HG03039 (cell line): Measurements from ENCODE around the gene INMT.

Source experiments
- ATAC-seq: cut with Tn5 transposase; IDR thresholded peaks from one replicate; pipeline ENCODE4 v1.9.1; 2021; ENCODE audit warnings: mild to moderate bottlenecking, moderate library complexity; ENCODE audit not compliant: unreplicated experiment

Gene INMT

DNA sequence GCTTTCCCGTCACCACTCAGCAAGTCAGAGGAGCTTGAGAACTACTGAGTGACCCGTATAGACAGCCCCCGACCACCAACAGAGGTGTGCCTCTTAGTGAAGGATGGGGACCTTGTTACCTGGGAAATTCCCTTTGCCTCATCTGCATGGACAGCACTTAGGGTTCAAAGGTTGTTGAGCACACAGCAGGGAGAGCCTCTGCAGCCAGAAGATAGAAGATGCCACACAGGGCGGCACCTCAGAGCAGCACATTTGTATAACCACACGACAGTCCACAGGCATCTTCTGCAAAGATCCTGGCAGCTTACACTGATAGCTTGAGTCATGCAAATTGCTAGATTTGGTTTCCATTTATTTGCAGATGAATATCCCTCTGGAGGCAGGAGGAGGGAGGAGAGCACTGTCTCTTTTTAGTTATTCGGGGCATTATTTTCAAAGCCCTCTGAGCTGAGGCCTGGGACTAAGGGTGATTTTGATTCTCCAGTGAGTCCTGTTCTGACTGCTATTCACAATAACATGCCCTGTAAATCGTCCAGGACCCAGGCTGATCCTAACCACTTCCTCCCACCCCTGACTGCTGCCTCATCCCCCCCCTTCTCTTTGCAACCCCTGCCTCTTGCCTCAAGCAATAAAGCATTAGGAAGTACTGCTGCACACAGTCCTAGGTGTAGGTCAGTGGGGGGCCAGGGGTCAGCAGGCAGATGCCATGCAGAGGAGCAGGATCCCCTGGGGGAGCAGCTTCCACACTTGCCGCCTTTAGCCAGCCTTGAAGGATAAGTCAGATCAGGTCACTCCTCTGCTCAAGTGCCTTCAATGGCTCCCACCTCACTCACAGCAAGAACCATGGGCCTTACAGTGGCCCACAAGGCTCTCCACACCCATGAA is 24.6 kb upstream of the INMT start:
- ATAC-seq: no peak

DNA sequence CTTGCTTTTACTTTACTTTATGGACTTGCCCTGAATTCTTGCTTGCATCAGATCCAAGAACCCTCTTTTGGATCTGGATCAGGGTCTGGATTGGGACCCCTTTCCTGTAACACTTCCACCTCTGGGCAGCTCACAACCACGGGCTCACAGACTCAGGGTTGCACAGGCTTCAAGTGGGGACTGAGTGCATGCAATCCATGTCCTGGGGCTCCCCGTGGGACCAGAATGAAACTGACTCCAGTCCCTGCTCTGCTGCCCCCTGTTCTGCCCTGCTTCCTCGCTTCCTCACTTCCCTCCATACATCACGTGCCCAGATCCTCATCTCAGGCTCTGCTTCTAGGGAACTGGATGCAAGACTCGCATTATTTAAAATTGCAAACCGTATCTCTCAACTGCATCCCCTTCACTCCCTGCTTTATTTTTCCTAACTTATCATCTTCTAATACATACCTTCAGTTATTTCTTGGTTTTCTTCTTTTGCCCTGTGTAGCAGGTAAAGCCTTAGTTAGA is 23.3 kb upstream of the INMT start:
- no peak for ATAC-seq

DNA sequence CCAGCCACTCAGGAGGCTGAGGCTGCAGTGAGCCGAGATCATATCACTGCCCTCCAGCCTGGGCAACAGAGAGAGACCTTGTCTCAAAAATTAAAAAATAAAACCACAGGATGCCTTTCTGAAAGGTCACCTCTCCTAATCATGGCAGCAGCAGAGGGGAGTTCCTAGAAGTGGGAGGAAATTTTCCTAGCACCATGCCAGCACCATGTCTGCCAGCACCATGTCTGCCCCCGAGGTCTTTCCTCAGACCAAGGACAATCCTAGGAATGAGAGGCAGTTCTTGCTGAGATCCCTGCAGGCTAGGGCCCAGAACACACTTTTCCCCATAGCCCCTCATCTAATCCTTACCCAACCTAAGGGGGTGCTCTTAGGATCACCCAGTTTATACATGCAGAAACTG is 22.3 kb upstream of the INMT start:
- ATAC-seq: no peak

DNA sequence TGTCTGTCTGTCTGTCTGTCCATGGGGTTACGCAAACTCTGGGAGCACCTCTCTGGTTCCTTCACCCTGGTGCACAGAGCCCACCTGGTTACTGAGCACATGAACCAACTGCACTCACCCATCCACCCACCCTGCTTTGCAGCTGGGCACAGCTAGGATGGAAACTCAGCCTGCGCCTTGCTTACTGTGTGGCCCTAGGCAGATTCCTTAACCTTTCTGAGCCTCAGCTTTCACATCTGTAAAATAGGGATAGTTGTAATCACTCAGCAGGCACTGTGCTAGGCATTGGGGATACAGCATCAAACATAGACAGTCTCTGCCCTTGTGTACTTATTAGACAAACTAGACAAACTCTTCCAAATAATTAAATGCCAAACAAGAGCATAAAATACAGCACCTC is 21.8 kb upstream of the INMT start:
- ATAC-seq: no peak

DNA sequence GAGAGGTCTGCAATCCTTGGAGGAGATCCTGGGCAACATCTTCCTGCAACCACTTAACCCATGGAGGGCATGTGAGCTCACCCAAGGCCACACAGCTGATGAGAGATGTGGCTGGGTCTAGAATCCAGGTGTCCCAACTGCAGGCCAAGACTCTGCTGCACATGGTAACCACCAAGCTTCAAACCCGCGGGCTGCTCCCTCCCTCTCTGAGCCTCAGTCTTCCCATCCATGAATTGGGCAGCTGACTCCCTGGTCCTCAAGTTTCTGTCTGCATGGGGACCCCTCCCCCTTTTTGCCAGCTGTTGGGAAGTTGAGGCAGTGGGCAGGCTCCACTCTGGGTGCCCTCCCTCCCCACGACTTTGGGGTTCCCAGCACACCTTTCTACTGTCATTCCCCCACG is 20.9 kb upstream of the INMT start:
- ATAC-seq: no peak

DNA sequence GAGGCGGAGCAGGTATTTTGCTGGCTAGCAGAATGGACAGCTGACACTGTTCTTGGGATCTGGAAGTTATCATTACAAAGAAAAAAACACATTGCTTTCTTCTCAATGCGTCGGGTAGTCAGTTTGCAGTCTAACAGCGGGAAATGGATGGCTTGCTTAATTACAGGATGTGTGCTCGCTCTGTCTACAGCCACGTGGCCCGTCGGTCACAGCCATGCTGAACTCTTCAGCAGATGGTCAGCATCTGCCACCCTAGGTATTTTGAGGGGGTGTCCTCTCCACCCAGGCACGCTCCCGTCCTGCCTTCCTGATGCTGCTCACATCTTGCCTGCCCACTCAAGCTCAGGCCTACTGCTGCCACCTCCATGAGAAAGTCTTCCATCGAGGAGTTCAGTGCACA is 20.4 kb upstream of the INMT start:
- no peak for ATAC-seq

DNA sequence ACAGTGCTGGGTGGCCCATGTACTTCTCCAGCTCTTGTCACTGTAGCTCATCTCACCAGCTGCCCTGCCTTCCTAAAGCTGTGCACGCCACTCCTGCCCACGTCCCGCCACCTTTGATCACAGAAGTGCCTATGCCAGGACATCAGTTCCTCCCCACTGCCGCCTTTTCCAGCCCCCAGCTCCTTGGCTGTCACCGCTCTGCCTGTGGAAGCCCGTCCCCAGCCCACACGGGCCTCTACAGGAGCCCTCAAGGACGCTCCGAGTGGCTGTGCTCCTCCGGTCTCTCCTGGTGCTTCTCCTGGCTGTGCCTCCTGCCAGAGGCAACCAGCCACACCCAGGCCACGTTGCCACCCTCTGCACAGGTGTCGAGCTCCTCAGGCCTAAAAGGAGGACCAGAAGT is 19.3 kb upstream of the INMT start:
- no peak for ATAC-seq

DNA sequence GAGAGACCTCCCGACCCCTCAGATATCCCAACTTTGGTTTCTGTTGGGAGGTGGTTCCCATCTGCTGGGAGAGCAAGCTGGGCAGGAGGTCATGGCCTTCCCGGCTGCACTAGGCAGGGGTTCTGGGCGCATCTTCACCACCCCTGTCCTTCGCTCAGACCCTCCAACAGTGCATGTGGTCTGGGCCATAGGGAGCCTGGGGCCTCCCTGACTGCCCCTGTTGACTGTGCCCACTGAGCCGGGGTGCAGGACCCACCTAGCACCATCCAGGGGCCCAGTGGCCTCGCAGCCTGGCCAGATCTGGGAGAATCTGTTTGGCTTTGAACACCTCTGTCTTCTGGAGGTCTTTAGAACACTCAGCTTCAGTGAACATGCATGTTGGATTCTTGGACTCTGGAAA is 18.7 kb upstream of the INMT start:
- ATAC-seq: no peak

DNA sequence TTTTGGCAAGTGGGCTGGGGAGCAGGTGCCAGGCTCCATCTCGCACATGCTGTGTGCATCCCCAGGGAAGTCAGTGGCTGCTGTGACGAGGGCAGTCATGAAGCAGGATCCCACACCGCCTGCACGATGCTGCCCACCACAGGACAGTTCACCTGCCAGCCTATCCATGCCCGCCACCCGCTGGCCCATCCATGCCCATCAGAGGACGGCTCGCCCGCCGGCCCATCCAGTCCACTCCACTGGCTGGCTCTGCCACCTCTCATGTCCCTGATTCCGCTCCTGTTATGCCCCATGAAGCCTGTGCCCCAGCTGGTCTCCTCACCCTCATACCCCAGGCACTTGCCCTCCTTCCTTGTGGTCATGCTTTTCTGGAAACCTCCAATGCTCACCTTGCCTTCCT is 18.2 kb upstream of the INMT start:
- no peak for ATAC-seq

DNA sequence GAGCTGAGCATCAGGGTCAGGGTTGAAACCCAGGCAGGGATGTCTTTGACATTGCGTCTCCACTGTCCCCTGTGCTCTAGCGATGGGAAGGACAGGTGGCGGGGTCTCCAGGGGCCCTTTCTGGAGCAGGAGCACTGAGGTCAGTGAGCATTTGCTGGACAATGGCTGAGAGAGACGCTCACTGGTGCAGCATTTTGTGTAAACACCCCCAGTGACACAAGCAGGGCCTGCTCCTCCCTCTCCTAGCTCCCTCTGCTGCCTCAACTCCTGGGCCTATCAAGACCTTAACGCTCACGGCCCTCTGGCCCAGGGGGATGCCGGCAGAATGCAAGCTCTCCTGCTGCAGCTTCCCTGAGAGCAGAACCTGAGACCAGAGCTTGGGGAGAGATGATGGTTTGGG is 17.4 kb upstream of the INMT start:
- ATAC-seq: no peak

DNA sequence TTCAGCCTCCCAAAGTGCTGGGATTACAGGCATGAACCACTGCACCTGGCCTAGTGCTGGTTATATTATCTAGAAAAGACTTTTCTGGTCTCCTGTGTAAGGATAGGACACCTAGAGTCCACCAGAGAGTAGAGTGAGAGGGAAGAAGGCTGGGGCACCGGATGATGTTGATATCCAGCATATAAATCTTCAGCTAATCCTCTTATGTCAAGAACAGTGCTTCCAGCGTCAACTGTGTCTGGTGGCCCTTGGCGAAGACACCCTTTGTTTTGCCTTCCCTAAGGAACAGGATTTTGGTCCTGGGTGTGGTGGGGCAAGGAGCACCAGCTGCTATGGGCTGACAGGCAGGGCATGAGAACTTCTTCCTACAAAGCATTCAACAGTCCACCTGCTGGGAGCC is 16.3 kb upstream of the INMT start:
- no peak for ATAC-seq

DNA sequence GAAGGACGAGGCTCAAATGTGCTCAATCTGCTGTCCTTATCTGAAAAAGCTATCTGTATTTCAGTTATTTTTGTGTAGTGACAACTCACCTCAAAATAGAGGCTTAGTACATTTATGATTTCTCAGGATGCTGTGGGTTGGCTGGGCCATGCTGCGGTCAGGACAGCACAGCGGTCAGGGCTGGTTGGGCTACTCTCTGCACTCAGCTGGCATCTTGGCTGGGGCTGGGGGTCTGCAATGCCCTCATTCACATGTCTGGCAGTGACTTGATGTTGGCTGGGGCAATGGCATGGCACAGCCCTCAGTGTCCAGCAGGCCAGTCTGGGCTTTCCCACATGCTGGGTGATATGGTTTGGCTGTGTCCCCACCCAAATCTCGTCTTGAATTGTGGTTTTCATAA is 15.6 kb upstream of the INMT start:
- no peak for ATAC-seq

DNA sequence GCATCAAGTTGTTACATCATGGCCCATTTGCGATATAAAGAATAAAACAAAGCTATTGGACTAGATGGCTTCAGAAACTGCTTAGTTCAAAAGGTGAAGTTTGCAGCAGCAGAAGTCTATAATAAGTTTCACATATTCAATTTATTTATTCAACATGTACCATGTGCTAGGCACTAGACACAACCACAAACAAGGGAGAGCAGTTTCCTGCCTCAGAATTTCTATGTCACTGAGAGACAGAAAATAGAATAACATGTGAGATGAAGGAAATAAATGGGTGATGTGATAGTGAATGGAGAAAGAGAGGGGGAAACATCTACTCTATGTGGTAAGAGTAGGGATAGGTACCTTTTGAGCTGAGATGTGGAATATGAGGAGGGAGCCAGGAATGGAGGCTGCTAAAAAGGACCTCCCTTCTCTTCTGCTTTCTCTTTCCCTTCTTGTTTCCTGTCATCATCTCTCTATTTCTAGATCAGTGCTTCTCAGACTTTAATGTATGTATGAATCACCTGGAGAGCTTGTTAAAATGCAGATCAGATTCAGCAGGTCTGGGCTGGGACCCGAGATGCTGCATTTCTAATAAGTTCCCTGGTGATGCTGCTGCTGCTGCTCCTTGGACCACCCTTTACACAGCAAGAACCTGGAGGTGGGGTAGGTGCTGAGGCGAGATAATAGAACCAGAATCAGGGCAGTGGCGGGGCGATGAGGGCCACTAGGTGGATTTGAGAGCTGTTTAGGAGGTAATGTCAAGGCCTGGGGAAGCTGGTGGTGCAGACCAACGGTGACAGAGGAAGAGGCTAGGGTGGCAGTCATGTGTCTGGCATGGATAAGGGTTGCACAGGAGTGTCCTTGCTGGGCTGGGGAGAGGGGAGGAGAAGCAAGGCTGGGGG is 13.7 kb upstream of the INMT start:
- no peak for ATAC-seq

DNA sequence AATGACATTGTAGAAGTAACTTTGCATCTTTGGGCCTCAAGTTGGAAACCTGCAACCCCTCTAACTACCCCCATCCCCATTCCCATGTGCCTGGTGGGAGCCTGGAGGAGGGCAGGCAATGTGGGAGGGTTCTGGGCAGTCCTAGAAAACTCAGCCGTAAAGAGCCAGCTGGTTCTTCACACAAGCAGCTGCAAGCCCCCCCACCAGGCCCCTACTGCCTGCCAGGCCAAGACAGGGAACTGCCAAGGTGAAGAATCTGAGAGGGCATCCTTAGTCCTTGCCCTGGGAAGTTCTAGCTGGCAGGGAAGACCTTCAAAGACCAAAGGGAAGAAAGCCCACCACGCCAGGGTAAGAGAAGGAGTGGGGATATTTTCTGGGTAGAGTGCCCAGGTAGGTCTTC is 12.2 kb upstream of the INMT start:
- ATAC-seq: no peak

DNA sequence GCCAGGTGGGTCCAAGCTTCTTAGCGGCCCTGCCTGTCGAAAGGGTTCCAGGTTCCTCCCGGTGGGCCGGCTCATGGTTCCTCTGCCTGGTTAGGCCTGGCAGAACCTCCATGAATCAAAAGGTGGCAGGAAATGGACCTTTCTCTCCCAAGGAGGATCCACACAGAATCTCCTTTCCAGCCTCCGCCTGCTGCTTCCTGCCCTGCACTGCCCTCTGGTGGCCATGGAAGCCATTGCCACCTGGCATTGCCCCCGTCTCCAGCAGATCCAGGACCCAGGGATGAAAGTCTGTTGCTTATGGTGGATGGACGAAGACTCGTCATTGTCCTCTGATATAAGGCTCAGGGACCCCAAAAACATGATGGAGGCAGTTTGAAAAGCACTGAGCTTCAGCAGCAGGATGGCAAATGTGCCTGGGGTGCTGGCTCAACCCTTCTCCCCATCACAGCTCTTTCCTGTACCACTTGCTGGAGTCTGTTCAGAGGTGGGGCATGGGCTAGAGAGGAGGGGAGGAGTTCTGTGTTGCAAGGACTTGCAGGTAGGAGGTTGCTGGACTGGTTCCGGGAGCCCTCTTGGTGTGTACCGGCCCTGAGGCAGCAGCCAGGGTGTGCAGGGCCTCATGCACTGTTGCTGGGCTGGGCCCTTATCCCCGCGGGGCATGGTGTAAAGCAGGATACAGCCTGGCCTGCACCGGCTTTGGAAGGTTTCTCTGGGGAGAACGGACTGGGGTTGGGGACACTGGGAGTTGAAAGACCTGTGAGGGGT is 11.3 kb upstream of the INMT start:
- peak; percentile 46 for ATAC-seq

DNA sequence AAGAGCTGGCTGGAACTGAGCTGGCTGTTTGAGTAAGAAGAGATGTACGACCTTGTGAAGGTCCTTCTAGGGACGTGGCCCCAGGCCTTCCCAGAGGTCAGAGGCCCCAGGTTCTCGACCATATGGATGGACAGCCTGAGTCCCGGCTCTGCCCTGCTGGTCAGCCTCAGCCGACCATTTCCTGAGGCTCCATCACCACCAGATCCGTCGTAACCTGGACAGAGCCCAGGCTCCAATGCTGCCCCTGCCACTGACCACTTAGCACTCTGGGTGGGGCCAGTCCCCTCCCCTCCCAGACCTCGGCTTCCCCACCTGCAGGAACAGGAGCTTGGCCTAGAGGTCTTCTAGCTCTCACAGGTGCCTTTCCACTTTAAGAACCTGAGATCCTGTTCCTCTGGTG is 10.6 kb upstream of the INMT start:
- ATAC-seq: no peak

DNA sequence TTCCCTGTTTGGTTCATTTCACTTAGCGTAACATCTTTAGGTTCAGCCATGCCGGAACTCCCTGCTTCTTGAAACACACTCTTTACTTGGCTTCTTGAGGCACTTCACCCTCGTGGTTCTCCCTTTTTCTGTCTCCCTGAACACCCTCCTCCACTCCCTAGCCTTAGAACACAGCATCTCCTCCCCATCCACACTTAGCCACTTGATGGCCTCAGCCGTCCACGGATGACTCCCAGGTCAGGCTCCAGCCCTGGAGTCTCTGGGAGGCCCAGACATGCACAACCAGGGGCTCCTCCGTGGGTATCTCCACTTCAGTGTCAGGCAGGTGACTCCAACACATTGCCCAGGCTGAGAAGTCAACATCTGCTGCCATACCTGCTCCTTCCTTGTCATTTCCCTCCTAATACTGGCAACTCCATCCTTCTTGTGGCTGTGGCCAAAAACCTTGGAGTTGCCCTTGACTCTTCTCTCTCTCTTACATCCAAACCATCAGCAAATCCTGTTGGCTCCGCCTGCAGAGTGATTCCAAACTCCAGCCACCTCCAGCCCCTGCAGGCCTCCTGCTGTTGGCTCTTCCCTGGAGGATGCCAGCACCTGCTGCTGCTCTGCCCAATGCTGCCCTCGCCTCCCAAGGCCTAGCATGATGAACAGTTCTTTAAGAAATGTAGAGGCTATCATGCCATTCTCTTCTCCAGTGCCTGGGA is 8.4 kb upstream of the INMT start:
- ATAC-seq: no peak

DNA sequence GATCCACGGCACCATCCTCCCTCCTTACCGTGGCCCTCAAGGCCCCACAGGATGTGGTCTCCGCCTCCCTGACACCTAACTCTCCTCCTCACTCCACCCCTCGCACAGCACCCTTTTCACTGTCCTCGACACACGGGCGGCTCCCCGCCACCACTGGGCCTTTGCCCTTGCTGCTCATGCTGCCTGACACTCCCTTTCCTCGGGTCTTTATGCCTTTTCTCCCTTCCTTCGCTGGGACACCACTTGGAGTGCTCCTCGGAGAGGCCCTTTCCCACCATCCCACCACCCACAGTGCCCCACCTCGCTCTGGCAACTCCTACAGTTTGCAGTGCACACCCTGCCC is 7.9 kb upstream of the INMT start:
- ATAC-seq: no peak

DNA sequence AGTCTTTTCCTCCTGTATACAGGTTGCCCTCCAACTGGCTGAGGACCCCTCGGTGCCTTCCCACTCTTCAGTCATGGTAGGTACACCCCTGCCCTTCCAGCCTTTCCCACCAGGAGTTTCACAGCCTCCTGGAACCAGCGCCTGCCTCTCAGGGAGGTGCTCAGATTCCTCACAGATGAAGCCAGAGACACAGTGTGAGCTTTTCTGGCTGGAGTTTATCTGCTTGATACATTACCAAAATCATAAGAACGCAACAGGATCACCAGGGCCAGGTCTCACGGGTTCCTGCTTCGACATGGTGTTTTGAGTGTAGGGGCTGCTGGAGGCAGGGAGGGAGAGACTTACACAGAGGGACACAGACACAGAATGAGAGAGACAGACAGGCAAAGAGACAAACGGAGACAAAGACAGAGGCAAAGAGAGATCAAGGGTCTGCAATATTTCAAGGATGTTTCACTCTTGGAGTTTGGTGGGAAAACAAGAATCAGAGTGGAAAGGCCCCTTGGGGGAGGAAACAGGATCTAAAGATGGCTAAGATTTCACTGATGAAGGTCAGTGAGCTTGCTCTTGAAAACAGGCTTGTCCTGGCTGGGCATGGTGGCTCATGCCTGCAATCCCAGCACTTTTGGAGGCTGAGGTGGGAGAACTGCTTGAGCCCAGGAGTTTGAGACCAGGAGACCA is 6.5 kb upstream of the INMT start:
- ATAC-seq: no peak

DNA sequence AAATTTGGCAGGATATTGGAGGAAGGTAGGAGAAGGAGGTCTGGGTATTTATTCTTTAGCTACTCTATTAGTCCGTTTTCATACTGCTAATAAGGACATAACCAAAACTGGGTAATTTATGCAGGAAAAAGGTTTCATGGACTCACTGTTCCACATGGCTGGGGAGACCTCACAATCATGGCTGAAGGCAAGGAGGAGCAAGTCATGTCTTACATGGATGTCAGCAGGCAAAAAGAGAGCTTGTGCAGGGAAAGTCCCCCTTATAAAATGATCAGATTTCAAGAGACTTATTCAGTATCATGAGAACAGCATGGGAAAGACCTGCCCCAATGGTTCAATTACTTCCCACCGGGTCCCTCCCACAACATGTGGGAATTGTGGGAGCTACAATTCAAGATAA is 1.9 kb upstream of the INMT start:
- no peak for ATAC-seq
